Activated CD8-positive, alpha-beta memory T cell treated with anti-CD3 and anti-CD28 coated beads for 4 hours (primary cell): Measurements from ENCODE around the gene UST.
"Not testable (repeated sequence)": the region's sequence is repeated elsewhere in the genome, so short reads cannot be mapped to it uniquely, and the experiment has no call there.

Experiments
- DNase-seq, 2 donors: peaks; one replicate each; pipeline ENCODE4 v3.0.0-alpha.2; 2020; ENCODE audit warnings: low read depth in 2 of 2

UST gene

DNA sequence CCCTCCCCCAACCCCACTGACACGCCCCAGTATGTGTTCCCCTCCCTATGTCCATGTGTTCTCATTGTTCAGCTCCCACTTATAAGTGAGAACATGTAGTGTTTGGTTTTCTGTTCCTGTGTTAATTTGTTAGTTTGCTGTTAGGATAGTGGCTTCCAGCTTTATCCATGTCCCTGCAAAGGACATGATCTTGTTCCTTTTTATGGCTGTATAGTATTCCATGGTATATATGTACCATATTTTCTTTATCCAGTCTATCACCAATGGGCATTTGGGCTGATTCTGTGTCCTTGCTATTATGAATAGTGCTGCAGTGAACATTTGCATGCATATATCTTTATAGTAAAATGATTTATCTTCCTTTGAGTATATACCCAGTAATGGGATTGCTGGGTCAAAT is 259.4 kb downstream of the UST start:
- DNase-seq = not testable (repeated sequence)

DNA sequence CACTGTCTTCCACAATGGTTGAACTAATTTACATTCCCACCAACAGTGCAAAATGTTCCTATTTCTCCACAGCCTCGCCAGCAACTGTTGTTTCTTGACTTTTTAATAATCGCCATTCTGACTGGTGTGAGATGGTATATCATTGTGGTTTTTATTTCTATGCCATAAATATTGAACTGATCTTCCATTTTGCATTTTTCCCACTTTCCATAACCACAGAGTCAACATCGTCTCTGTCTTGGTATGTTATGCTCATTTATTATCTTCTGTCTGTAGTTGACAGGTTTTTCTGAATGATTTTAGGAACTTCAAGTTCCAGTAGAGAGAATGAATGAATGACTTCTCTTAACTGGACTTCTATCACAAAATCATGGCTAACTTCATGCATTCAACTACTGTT is 259.8 kb downstream of the UST start:
- DNase-seq = no peak

DNA sequence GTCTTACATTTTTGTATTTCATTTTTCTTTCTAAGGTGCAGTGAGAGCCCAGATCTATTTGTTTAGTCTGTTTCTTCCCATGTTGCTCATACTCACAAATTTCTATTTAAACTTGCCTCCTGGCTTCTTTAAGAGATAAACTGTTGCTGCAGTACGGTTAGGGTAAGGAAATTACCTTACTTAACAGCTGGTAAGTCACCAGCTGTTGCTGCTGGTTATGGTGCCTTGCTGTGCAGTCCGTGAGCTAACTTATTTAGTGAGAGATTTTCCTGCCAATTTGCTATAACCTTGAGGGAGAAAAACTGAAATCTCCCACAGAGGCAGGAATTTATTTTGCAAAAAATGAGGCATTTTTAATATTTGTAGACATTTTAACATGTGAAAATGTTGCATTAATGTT is 261.0 kb downstream of the UST start:
- no peak for DNase-seq

DNA sequence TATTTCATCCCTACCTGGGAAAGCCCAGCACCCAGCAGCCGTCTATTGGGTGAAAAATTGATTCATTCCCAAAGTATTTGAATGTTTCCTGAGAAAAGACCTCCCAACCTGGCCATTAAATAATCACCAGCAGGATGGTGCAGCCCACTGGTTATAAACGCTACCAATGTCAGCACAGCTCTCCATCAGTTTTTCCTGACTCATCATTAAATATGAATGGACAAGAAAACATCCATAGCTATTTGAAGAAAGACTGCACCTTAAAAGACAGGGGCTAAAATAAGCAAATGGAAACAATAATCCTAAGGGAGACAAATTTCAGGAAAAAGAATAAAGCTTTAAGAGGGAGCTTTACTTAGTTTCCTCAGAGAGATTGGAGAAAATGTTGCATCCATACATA is 261.9 kb downstream of the UST start:
- no peak for DNase-seq

DNA sequence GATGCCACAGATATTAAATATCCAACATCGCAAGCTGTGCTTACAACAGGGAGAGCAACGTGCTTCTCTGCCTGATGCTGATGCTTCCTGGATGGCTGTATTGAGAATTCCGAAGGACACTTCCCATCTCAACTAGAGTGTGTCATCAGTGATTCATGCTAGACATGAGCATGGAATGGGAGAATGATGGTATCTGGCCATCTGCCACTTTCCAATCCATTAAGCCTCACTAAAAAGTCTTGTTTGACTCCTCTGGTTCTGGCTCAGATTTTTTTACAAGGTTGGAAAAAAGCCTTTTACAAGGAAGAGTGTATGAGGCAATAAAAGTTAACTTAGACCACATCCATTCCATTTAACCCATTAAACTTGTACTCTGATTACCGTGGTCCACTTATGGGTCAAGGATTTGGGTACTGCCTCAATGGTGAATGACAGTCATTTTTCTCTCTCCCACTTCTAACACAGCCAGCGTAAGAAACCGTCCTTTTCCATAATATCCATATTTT is 265.3 kb downstream of the UST start:
- no peak for DNase-seq

DNA sequence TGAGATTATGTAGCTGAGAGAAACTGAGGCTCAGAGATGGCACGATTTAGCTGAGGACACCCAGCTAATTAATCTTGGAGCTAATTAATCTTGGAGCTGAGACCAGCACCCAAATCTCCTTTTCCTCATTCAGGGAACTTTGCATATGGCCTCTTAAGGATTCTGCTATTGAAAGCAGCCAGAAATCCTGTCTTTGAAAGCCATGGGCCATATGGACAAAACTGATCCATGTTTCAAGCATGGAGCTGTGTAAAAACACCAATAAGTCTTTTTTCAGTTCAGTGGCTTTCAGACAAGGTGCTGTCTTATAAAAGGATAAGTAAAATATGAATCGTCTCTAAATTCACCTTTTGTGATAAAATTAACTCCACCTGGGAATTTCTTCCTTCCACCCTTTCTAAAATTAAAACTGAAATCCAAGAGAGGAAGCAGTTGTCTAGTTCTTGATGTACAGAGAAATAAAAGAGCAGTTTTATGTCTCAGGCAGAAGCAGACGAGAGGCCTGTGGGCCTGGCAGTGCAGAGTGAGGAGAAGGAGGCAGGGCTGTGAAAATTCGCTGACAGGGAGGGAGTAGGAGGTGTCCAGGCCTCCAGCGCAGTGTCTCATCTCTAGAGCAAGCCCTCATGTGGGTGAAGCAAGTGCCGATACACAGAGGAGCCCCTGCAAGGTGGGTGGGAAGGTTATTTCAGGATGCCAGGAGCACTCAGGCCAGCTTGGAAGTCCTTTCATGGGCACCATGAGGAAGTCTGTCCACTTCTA is 266.9 kb downstream of the UST start:
- no peak for DNase-seq

DNA sequence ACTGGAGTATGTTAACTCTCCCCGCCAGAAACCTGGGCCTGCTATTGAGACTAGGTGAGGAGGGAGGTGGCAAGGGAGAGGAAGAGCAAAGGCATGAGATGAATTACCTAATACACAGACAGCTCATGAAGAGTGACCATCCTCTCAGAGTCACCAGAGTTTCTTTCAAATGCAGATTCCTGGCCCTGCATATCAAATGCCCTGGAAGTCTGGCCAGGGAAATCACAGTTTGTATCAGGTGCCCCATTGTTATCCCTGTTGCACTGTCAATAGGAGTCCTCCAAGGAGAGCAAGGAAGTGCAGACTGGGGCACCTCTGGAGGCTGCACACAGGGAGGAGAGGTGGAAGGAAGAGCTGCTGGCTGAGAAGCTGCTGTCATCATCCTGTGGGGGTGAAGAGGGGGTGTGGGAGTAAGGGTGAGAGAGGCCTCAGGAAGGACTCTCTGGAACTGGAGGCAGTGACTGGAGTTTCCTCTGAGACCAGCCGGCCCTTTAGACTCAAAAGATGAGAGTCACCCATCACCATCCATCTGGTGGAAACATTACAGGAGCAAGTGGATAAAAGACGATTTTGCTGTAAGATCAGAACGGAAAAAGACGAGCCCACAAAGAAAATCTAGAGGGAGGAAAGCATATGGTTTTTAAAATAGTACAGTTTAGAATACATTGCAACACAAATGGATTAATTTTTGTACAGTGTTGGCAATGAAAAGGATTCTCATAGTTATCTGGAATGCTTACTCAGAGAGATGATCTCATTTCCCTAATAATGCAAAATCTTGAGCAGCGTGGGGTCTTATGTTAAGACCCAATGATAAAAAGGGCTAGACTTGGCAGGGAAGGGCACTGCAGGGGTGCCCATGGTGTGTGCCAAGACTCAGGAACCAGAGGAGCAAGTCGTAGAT is 268.1 kb downstream of the UST start:
- no peak for DNase-seq

DNA sequence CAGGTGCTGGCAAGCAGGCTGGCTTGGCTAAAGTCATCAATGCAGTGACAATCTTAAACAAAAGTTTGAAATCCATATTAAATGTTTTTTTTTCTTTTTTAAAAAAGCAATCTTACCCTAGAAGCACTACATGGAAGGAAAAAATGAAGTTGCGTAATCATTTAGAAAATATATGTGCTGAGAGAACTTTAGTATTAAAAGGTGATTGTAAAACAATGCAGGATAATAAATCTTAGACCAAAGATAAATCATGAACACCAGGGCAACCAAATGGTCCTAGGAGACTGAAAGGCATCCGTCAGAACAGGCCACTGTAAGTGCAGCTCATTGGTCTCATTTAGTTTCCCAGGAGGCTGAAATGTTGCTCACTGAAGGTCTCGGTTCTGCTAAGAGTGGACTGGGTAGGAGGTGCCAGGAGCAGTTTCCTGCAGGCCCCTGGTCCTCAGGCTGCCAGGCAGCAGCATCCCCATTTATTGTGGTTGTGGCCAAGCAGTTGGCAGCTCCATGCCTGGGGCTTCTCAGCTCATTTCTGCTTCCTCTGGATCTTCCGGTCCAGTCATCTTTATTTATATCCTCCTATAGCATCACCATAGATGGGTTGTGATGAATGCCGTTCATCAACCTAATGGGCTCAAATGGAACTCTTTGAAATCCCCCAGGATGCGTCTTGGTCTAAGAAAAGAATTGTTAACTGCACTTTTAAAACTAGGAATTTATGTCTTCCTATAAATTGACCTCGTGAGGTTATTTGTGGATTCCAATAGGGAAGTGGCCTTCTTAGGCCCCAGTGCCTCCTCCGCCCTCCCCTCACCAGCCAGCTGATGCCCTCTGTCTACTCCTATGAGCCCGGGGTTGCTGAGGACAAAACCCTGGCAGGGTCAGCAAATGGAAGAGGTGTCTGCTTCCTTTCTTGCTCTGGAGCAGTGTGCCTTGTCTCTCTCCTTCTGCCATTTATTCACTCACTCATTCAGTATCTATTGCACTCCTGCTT is 269.0 kb downstream of the UST start:
- no peak for DNase-seq

DNA sequence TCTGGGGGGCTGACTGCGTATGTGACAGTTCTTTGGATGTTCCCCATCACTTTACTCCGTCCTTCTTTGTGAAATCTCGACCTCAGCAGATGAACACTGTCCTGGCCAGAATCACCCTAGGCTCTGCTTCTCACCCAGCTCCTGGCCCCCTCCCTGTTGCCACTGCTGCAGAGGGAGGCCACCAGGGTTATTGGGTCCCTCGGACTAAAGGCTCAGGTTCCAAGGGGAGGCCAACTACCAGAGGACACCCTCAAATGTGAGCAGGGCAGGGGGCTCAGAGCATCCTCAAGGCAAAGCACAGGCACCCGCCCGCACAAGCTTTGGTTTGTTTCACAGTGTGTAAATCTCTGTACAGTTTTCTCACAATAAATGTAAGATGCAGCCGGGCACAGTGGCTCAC is 269.9 kb downstream of the UST start:
- no peak for DNase-seq

DNA sequence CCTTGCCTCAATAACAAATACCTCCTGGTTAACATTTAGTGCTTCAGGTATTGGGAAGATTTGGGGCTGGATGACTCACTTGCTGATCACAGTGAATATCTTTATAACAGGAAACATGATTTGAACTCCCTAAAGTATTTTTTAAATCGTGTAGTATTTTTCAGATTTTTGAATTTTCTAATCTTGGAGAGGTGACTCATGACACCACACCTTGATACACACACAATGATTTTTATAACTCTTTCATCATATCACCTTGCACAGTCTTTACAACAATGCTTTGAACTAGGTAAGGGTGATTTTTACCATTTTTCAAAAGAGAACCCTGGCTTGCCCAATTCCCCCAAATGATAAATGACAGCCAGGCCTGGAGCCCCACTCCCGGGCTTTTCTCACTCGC is 273.5 kb downstream of the UST start:
- no peak for DNase-seq

DNA sequence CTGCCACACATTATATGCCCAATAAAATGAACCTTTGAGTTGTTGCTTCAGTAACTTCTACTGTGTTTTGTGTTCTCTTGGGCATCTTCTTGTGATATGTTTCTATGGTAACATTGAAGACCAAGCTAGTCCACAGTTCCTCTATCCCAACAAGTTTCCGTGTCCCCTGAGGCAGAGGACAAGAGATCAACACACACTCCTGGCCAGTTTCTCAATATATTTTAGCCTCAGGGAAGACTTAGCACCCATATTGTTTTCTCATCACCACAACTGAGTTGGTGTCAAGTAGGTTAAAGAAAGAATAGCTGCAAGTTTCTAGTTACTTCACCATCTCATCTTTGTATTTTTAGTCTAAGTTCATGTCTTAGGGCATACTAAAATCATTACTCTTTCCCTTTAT is 277.5 kb downstream of the UST start:
- DNase-seq = no peak

DNA sequence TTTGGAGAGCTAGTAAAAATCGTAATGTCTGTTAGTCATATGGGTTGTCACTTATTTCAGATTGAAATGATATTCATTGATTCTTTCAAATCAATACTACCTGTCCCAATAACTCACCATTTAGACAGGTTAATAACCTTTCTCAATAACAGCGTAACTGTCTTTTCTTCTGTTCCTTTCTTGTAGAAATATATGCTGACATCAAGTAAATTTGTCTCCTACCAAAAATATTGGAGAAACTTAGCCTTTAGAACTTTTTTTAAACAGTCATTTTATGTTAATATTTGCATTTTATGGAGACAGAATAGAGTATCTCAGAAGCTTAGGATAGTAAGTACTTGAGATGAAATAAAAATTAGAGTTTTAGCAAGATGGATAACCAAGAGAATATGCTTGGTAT is 278.2 kb downstream of the UST start:
- no peak for DNase-seq

DNA sequence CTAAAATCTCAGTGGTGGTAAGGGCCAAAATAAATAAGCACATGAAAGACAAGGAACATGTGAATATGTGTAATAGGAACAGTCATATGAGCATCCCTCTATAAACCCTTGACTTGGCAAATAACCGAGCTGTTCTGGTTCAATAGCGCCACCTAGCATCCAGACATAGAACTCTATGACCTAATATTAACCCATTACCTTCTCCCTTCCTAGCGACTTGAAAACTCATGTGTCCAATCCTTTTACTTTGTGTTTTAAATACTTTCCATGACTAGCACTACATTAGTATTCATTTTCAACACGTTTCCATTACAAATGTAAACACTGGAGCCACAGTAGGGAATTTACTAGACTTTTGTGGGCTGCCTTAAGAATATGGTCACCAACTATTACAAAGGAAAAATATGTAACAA is 279.7 kb downstream of the UST start:
- DNase-seq = no peak

DNA sequence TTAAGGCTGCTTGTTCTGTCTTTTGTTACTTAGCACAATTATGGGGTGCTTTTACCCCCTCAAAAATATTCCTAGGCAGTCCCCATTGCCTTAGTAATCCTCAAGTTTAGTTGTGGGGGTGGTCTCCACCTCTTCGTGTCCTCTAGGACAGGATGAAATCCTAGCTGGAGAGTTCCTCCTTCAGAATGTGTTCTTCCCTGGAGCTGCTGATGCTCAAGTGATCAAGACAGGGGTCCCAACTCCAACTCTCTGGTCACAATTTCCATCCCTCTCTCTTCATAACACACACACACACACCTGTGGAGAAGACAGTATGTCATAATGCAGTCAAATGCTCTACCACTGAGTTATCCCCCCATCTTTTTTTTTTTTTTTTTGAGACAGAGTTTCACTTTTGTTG is 280.7 kb downstream of the UST start:
- DNase-seq = no peak

DNA sequence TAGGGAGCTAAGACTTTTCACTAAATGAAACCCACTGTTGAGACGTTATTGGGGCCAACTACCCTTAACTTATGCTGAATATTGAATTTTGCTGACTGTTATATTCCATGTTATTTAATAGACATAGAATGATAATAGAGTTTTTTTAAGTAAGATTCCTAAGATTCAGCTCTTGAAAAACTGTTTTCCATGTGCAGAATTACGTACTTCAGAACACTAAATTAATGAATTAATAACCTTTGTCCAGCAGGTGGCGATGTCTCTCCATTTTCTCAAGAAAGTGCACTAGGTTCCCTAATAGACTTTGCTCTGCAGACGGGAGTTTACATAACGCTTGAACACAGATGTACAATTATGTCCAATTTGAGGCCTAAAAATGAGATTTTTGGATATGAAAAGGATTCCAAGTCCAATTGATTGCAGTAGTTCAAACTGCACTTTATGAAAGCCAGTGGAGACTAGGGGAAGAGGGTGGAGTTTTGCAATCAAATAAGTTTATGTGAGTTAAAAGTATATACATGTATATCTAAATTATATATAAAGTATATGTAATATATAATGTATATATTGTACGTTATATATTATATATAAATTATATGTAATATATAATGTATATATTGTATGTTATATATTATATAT is 282.1 kb downstream of the UST start:
- peak; percentile 31 to 51 for DNase-seq

DNA sequence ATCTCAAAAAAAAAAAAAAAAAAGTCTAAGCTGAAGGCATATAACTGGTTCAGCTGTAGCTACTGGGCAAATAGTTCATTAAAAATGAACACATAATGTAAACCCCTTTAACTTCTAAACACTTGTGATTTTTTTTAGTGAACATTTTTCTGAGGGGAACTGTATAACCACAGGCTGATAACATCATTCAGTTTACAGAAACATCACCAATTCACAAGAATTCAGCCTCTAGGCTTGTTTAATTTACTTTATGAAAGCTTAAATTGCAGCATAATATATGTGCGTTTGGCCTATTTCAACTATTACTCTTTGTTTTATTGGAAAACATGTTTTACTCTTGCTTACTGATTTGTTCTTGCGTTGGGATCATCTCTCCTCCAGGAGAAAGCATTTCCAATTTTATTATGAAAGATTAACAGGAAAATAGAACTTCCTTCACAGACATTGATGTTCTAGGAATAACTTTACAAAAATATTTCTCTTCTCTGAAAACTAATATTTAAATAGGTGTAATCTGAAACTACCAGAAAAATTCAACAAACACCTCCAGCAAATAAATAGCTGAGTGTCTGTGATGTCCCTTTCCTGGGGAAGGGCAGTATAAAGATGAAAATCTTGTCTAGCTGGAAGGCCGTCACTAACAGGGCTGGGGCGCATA is 284.5 kb downstream of the UST start:
- DNase-seq = no peak

DNA sequence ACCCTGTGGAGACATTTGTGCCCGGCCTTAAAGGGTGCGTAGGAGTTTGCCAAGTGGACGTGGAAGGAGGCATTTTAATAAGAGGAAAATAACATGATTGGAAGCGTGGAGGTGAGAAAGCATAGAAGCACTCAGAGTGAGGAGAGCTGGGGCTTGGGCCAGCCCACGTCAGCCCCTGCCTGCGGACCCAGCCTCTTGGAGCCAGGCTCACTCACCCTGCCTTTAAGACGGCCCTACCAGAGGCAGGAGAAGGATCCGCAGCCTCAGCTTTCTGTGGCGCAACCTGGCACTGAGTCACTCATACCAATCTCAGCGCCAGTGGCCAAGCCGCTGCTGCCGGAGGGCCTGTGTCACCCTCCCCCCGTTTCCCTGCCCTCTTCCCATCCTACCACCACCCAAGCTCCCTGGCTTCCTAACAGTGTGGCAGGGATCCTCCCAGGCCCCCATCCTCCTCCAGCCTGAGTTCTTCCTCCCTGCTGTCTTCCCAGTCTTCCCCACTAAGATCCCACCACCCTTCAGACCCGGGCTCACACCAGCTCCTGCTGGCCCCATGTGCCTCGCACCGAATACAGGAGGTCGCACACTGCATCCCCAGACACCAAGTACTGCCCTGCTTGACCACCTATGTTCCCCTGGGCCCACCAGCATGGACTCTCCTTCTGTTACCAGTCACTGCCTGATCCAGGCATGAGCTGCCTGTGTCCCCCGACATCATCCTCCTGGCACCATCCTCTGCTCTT is 285.2 kb downstream of the UST start:
- DNase-seq = no peak

DNA sequence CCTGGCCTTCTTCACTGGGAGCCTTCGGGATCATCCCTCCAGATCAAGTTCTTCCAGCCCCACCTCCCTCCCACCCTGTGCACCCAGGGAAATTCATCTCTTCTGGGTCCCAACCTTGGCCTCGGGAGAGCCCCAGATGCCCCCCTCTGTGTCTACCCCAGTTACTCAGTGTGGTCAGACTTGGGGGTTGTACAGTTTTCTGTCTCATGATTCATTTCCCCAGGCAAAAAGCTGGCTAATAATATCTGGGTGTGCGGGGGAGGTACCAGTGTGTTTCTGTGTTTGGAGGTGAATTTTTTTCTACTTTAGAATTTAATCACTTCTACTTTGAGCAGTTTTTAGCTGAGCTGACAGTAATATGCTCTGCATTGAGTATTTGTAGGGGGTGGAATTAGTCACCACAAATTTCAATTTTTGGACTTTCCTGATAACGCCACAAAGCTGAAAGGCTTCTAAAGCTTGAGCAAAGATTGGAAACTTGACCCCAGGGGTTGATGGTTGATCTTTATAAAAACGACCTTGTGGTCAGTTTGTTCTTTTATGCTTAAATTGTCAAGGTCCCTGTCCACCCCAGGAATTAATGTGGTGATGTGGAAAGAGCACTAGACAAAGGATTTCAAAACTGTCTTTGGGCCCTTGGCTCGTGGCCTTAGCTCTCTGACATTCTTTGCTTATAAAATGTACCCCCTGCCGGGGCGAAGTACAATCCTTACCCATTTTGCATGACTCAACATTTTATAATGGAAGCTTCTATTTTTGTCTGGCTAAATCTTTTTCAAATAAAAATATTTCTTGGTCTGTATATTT is 286.0 kb downstream of the UST start:
- DNase-seq = peak; percentile 14 to 34

DNA sequence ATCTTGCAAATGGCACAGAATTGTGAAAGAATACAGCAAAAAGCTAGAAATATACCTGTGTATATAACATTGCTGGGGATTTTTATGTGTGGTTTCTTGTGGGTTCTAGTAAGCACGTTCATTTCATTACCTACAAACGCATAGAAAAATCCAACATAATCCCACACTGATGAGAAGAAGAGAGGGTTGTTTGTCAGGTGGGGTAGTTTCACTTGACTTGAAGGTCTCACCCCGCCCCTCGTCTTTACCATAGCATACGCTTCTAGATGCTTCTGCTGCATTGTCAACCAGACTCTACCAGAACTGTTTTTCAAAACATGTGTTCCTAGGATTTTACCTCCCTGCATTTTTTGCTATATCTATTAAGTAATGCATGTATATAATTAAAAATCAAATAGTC is 286.6 kb downstream of the UST start:
- no peak for DNase-seq
